ENCODE data around the gene FERMT2. TPM values are rescaled to one million over a fixed set of nuclear protein-coding genes. Genes with fewer than 3 reads are reported as not detected.

The FERMT2 gene
- total RNA-seq, 1 donor from 2014 or later, result 95.0 TPM

Other genes starting within 250 kb of the FERMT2 start
- 101 TPM for gene PSMC6, start 243.8 kb downstream of the FERMT2 start, total RNA-seq
- 18.0 TPM for gene STYX, start 220.9 kb downstream of the FERMT2 start, total RNA-seq
- 12.3 TPM for gene GNPNAT1, start 159.4 kb downstream of the FERMT2 start, total RNA-seq
- gene DDHD1, start 202.3 kb upstream of the FERMT2 start, total RNA-seq, result 23.8 TPM